HEK293T (cell line): Measurements from ENCODE around the gene ZNF836.

Source experiments
- CTCF ChIA-PET: fragments of 350-600 bp; formaldehyde crosslinking; extraction: SDS; loops from one replicate; lab custom pipeline; 2021; ENCODE audit warnings: antibody characterized with exemption, inconsistent platforms; lab: Yijun Ruan, JAX
- POLR2A ChIA-PET: fragments of 350-600 bp; formaldehyde crosslinking; extraction: SDS; loops from one replicate; lab custom pipeline; 2020; ENCODE audit warnings: antibody characterized with exemption, inconsistent platforms; lab: Yijun Ruan, JAX
- DNase-seq: peaks from one replicate; pipeline ENCODE4 v3.0.0; 2012; ENCODE audit warnings: mixed read lengths; ENCODE audit errors: extremely low spot score
- ARNT ChIP-seq: fragments of 450-650 bp; IDR thresholded peaks from 2 replicates; pipeline ENCODE4 v1.6.1; 2017; ENCODE audit warnings: mild to moderate bottlenecking
- BHLHE40 ChIP-seq: fragments of 450-650 bp; IDR thresholded peaks from 2 replicates; pipeline ENCODE4 v1.6.1; 2016; ENCODE audit warnings: mild to moderate bottlenecking, moderate library complexity, borderline replicate concordance
- CTBP1 ChIP-seq: fragments of 450-650 bp; IDR thresholded peaks from 2 replicates; pipeline ENCODE4 v1.6.1; 2016; ENCODE audit warnings: borderline replicate concordance
- ELF4 ChIP-seq: fragments of 450-650 bp; IDR thresholded peaks from 2 replicates; pipeline ENCODE4 v1.6.1; 2017; ENCODE audit warnings: antibody characterized with exemption
- FOXA1 ChIP-seq: fragments of 450-650 bp; IDR thresholded peaks from 2 replicates; pipeline ENCODE4 v1.6.1; 2016; ENCODE audit warnings: mild to moderate bottlenecking
- FOXK2 ChIP-seq: fragments of 450-650 bp; IDR thresholded peaks from 2 replicates; pipeline ENCODE4 v1.6.1; 2016; ENCODE audit warnings: mild to moderate bottlenecking
- FOXM1 ChIP-seq: fragments of 450-650 bp; IDR thresholded peaks from 2 replicates; pipeline ENCODE4 v1.6.1; 2017; ENCODE audit warnings: mild to moderate bottlenecking, borderline replicate concordance
- HDGF ChIP-seq: fragments of 450-650 bp; IDR thresholded peaks from 2 replicates; pipeline ENCODE4 v1.6.1; 2017; ENCODE audit warnings: antibody characterized with exemption, borderline replicate concordance
- L3MBTL2 ChIP-seq: fragments of 450-650 bp; conservative IDR thresholded peaks from 2 replicates; pipeline ENCODE4 v1.6.1; 2016; ENCODE audit warnings: mild to moderate bottlenecking
- LEF1 ChIP-seq: fragments of 450-650 bp; IDR thresholded peaks from 2 replicates; pipeline ENCODE4 v1.6.1; 2017; ENCODE audit warnings: mild to moderate bottlenecking, borderline replicate concordance
- NFRKB ChIP-seq: fragments of 450-650 bp; IDR thresholded peaks from 2 replicates; pipeline ENCODE4 v1.6.1; 2016; ENCODE audit warnings: mild to moderate bottlenecking, moderate library complexity
- PKNOX1 ChIP-seq: fragments of 450-650 bp; IDR thresholded peaks from 2 replicates; pipeline ENCODE4 v1.6.1; 2016
- SP1 ChIP-seq: fragments of 450-650 bp; IDR thresholded peaks from 2 replicates; pipeline ENCODE4 v1.6.1; 2017
- SUZ12 ChIP-seq: fragments of 450-650 bp; IDR thresholded peaks from 2 replicates; pipeline ENCODE4 v1.6.1; 2016; ENCODE audit warnings: mild to moderate bottlenecking
- TARDBP ChIP-seq: fragments of 450-650 bp; IDR thresholded peaks from 2 replicates; pipeline ENCODE4 v1.6.1; 2016
- ZNF384 ChIP-seq: fragments of 450-650 bp; IDR thresholded peaks from 2 replicates; pipeline ENCODE4 v1.6.1; 2016

ZNF836 gene

GRCh38 chr19:52200044-52200443 lies 28.6 kb upstream of the ZNF836 start:
- POLR2A ChIA-PET: interaction anchor here (1.0 kb wide), 1 partner anchor 10 kb away, joined by 3 read pairs; the partner anchor contains the start of gene PPP2R1A
- CTCF ChIA-PET: no interaction called here
- TF ChIP-seq SUZ12: no peak
- TF ChIP-seq ZNF384: no peak
- no peak for TF ChIP-seq NFRKB
- TF ChIP-seq FOXM1: no peak
- TF ChIP-seq ARNT: no peak
- no peak for TF ChIP-seq ELF4
- no peak for TF ChIP-seq BHLHE40
- no peak for TF ChIP-seq FOXA1
- no peak for TF ChIP-seq FOXK2
- TF ChIP-seq HDGF: no peak
- TF ChIP-seq TARDBP: no peak
- TF ChIP-seq SP1: no peak
- TF ChIP-seq PKNOX1: no peak
- no peak for TF ChIP-seq L3MBTL2
- no peak for TF ChIP-seq CTBP1
- no peak for TF ChIP-seq LEF1
- DNase-seq: no peak

GRCh38 chr19:52198678-52199077 lies 27.3 kb upstream of the ZNF836 start:
- POLR2A ChIA-PET: interaction anchor here (0.8 kb wide), 1 partner anchor 9 kb away, joined by 5 read pairs; no protein-coding TSS in a partner anchor
- DNase-seq: no peak
- TF ChIP-seq SUZ12: no peak
- TF ChIP-seq FOXM1: no peak
- no peak for TF ChIP-seq ZNF384
- no peak for TF ChIP-seq FOXK2
- no peak for TF ChIP-seq SP1
- no peak for TF ChIP-seq HDGF
- TF ChIP-seq TARDBP: no peak
- TF ChIP-seq L3MBTL2: no peak
- no peak for TF ChIP-seq NFRKB
- TF ChIP-seq CTBP1: no peak
- TF ChIP-seq ARNT: no peak
- CTCF ChIA-PET: no interaction called here

GRCh38 chr19:52197964-52198363 lies 26.5 kb upstream of the ZNF836 start:
- POLR2A ChIA-PET: no interaction called here
- DNase-seq: no peak
- CTCF ChIA-PET: no interaction called here
- no peak for TF ChIP-seq SUZ12
- TF ChIP-seq TARDBP: no peak
- TF ChIP-seq L3MBTL2: no peak
- TF ChIP-seq NFRKB: no peak
- TF ChIP-seq FOXA1: no peak
- no peak for TF ChIP-seq FOXK2

GRCh38 chr19:52196256-52196967 lies 25.0 kb upstream of the ZNF836 start:
- CTCF ChIA-PET: no interaction called here
- POLR2A ChIA-PET: no interaction called here
- TF ChIP-seq HDGF (no peak), LEF1 (no peak), ZNF384 (no peak), L3MBTL2 (no peak), CTBP1 (no peak), PKNOX1 (no peak), FOXA1 (no peak), FOXK2 (no peak), ELF4 (no peak), BHLHE40 (no peak), SP1 (no peak), FOXM1 (no peak), NFRKB (no peak), SUZ12 (no peak), TARDBP (no peak), ARNT (no peak)
- DNase-seq: no peak

GRCh38 chr19:52191951-52192350 lies 20.5 kb upstream of the ZNF836 start:
- TF ChIP-seq FOXA1: no peak
- no peak for TF ChIP-seq SP1
- TF ChIP-seq BHLHE40: no peak
- no peak for TF ChIP-seq HDGF
- no peak for TF ChIP-seq CTBP1
- TF ChIP-seq LEF1: no peak
- no peak for TF ChIP-seq PKNOX1
- no peak for TF ChIP-seq NFRKB
- TF ChIP-seq ELF4: no peak
- TF ChIP-seq SUZ12: no peak
- TF ChIP-seq L3MBTL2: no peak
- TF ChIP-seq FOXM1: no peak
- TF ChIP-seq ARNT: no peak
- no peak for TF ChIP-seq TARDBP
- no peak for TF ChIP-seq FOXK2
- no peak for TF ChIP-seq ZNF384
- DNase-seq: no peak
- POLR2A ChIA-PET: no interaction called here
- CTCF ChIA-PET: no interaction called here

- ChIA-PET CTCF (no interaction called here), POLR2A (no interaction called here)
- no peak for DNase-seq
- TF ChIP-seq SUZ12: no peak
- no peak for TF ChIP-seq ZNF384
- no peak for TF ChIP-seq SP1
- no peak for TF ChIP-seq LEF1
- TF ChIP-seq CTBP1: no peak
- no peak for TF ChIP-seq HDGF
- no peak for TF ChIP-seq FOXM1
- TF ChIP-seq NFRKB: no peak
- no peak for TF ChIP-seq BHLHE40
- no peak for TF ChIP-seq L3MBTL2
- no peak for TF ChIP-seq FOXA1
- TF ChIP-seq FOXK2: no peak
Observed at GRCh38 chr19:52191389-52191788, 20.0 kb upstream of the ZNF836 start.
